ENCODE measurements around the gene SIX2.

SIX2 gene

DNA sequence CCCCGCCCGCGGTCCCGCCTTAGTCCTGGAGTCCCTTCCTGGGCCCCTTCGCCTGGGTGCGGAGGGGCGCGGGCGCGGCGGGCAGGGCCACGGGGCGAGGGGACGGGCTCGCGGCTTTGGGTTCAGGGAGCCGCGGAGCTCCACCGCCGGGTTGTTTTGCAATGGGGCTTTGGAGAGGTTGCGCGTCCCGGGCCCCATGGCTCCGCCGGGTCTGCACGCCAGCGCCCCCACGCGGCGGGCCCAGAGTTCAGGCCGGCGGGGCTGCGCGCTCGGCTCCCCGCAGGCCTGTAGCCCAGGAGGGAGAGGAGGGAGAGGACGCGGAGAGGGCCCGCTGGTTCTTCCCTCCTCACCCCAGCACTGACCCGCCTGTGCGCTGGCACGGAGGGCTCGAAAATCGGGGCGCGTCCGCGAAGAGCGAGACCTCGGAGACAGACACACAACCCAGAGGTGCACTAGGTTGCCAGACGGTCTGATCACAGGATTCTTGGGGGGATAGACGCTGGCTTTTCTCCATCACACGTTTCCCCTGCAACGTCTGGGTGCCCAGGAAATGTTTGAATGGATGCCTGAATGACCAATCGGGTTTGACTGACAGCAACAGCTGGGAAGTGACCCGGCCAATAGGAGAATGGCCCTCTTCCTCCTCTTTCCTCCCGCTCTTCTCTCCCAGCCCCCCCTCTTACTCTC, 4.9 kb upstream of the SIX2 start:
- no peaks in the 10 kb centered on the region for H3K36me3 ChIP-seq (ENCODE audit: control insufficient read depth, insufficient read depth, low read length)
- H3K4me1 ChIP-seq (ENCODE audit: control insufficient read depth, insufficient read depth, low read length) = peaks cover 10% of the 10 kb centered on the region
- peaks cover 52% of the 10 kb centered on the region for H3K27me3 ChIP-seq (ENCODE audit: control insufficient read depth, insufficient read depth, low read length)
- H3K4me3 ChIP-seq (ENCODE audit: low read length) = peak overlapping the region; percentile 46
- H3K9ac ChIP-seq (ENCODE audit: low read length) = no peak overlapping the region
- no peak overlapping the region for H3K27ac ChIP-seq (ENCODE audit: low read depth, low read length)

DNA sequence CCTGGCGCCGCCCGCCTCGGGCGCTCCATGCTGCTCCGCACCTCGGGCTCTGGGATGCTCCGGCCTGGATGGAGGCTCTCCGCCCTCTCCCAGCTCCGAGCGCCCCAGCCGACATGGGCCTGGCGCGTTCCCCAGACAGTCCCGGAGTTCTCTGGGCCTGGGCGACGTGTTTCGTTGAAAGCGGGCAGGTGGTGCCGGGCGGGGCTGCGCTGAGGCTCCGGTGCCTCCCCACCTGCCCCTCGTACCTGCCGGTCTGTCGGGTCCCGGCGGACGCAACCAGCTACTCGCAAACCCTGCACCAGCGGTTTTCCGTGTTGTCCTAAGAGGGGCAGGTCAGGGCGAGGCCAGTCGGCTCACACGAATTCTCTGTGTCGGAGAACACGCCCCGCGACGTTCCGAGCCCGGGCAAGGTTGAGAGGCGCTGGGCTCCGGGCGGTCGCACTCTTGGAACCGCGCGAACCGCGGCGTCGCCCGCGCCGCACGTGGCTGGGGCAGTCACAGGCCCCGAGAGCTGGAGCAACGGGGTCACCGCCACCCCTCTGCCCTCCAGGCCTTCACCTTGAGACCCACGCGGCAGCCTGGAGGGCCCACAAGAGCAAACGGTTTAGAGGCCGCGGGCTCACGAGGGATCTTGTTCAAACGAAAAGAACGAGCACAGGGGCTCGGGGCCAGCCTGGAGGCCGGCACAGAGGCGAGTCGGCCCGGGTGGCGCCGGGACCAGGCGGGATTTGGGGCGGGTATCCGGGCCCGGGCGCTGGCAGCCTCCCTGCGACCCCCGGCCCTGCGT, 4.2 kb upstream of the SIX2 start:
- Histone ChIP-seq H3K4me3 (ENCODE audit: low read length) (no peak overlapping the region), H3K4me1 (ENCODE audit: control insufficient read depth, insufficient read depth, low read length) (peaks cover 12% of the 10 kb centered on the region), H3K27me3 (ENCODE audit: control insufficient read depth, insufficient read depth, low read length) (peaks cover 49% of the 10 kb centered on the region), H3K36me3 (ENCODE audit: control insufficient read depth, insufficient read depth, low read length) (no peaks in the 10 kb centered on the region), H3K9ac (ENCODE audit: low read length) (no peak overlapping the region), H3K27ac (ENCODE audit: low read depth, low read length) (no peak overlapping the region)

- Histone ChIP-seq H3K27me3 (ENCODE audit: control insufficient read depth, insufficient read depth, low read length) (peaks cover 50% of the 10 kb centered on the region), H3K9ac (ENCODE audit: low read length) (no peak overlapping the region), H3K27ac (ENCODE audit: low read depth, low read length) (no peak overlapping the region), H3K4me3 (ENCODE audit: low read length) (no peak overlapping the region), H3K36me3 (ENCODE audit: control insufficient read depth, insufficient read depth, low read length) (no peaks in the 10 kb centered on the region), H3K4me1 (ENCODE audit: control insufficient read depth, insufficient read depth, low read length) (peaks cover 12% of the 10 kb centered on the region)
Observed at GRCh38 chr2:45012733-45013132, 3.5 kb upstream of the SIX2 start.

DNA sequence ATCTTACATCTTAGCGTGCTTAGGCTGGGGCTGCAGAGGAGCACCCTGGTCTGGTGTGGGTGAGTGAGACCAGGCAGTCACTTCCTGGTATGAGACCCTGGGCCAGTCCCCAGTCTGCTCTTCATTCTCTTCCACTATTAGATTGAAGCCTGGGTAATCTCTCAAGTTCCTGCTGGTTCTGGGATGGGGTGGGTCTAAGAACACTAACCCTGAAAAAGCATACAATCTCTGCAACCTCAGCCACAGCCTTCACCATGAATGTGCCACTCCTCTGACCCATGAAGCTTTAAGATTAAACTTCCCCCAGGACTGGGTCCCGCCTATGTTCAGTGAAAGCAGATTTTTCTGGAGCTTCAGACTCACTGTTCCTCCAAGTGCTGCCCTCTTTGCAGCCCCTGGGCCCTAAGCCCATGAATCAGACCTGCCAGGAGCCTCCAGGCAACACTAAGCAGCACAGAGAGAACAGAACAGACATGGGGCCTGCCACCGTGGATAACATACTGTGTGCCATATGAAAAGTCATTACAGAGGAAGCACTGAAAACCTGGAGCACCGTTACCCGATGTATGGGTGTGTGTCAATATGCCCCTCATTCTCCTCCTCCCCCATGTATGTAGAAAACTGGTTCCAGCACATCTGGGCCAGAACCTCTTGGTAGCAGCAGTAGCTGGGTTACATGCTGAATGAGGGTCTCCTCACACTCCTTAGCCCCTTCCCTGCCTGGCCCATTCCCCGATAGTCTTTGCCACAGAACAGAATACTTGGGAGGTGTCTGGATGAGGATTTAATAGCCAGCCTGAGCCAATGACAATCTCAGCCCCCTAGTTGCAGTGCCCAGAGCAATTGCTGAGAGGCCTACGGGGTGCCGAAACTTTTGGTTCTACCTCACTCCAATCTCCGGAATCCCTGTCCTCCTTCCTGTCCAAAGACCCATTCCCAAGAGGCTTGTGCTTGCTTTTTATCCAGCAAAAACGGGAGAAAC, 2.7 kb upstream of the SIX2 start:
- Histone ChIP-seq H3K9ac (ENCODE audit: low read length) (no peak overlapping the region), H3K27me3 (ENCODE audit: control insufficient read depth, insufficient read depth, low read length) (peaks cover 55% of the 10 kb centered on the region), H3K4me1 (ENCODE audit: control insufficient read depth, insufficient read depth, low read length) (peaks cover 12% of the 10 kb centered on the region), H3K4me3 (ENCODE audit: low read length) (no peak overlapping the region), H3K27ac (ENCODE audit: low read depth, low read length) (no peak overlapping the region), H3K36me3 (ENCODE audit: control insufficient read depth, insufficient read depth, low read length) (no peaks in the 10 kb centered on the region)

- H3K4me1 ChIP-seq (ENCODE audit: control insufficient read depth, insufficient read depth, low read length) = peaks cover 12% of the 10 kb centered on the region
- H3K27ac ChIP-seq (ENCODE audit: low read depth, low read length) = no peak overlapping the region
- no peaks in the 10 kb centered on the region for H3K36me3 ChIP-seq (ENCODE audit: control insufficient read depth, insufficient read depth, low read length)
- H3K9ac ChIP-seq (ENCODE audit: low read length) = no peak overlapping the region
- no peak overlapping the region for H3K4me3 ChIP-seq (ENCODE audit: low read length)
- H3K27me3 ChIP-seq (ENCODE audit: control insufficient read depth, insufficient read depth, low read length) = peaks cover 61% of the 10 kb centered on the region
Observed at GRCh38 chr2:45011121-45011520, 1.9 kb upstream of the SIX2 start.

DNA sequence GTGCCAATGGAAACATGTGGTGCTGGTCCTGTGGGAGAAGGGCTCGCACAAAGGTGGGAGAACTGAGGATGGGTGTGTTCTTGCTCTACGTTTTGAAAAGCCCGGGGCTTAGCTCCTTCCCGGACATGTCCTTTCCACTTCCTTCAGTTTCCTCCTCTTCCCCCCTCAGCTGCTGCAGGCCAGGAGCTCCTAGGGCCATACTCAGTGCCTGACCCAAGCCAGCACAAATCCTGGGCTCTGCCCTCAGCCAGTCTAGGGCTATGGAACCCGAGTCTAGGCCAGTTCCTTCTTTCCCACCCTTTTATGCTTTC, 1.4 kb upstream of the SIX2 start:
- Histone ChIP-seq H3K36me3 (ENCODE audit: control insufficient read depth, insufficient read depth, low read length) (no peaks in the 10 kb centered on the region), H3K27ac (ENCODE audit: low read depth, low read length) (no peak overlapping the region), H3K4me1 (ENCODE audit: control insufficient read depth, insufficient read depth, low read length) (peaks cover 12% of the 10 kb centered on the region), H3K9ac (ENCODE audit: low read length) (no peak overlapping the region), H3K4me3 (ENCODE audit: low read length) (peak overlapping the region; percentile 61), H3K27me3 (ENCODE audit: control insufficient read depth, insufficient read depth, low read length) (peaks cover 62% of the 10 kb centered on the region)

DNA sequence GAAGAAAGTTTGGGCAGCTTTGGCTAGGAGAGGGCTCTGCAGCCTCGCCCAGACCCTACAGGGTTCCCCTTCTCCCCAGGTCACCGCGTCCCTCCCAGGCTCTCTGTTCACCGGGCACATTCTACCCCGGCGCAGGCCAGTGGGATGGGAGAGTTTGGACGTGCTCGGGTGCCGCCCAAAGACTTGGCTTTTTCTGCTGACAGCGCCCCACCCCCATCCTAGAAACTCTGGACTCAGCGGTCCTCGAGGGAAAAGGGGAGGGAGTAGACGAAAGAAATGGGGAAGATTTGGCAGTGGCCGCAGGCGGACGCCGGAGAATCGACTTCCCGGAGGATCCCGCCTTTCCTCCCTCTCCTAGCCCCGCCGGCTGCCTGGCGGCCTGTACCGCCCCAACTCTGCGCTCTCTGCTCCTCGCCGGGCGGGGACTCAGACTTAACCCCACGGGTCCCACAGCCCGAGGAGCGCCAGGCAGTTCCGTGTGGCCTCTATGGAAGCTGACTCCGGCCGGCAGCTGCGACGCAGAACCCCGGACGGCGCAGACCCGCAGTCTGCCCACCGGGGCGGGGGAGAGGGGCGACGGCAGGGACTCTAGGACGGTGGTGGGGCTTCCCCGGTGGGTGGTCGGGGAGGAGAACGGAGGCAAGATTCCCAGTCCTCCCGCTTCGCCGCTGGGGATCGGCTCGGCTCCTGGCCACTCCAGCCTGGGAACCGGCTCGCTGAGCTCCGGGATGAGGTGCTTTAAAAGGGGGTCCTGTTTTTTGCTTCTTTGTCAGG, 863 bp upstream of the SIX2 start:
- no peaks in the 10 kb centered on the region for H3K36me3 ChIP-seq (ENCODE audit: control insufficient read depth, insufficient read depth, low read length)
- H3K27ac ChIP-seq (ENCODE audit: low read depth, low read length) = no peak overlapping the region
- H3K4me3 ChIP-seq (ENCODE audit: low read length) = peak overlapping the region; percentile 61
- H3K9ac ChIP-seq (ENCODE audit: low read length) = no peak overlapping the region
- H3K4me1 ChIP-seq (ENCODE audit: control insufficient read depth, insufficient read depth, low read length) = peaks cover 12% of the 10 kb centered on the region
- peaks cover 66% of the 10 kb centered on the region for H3K27me3 ChIP-seq (ENCODE audit: control insufficient read depth, insufficient read depth, low read length)

- no peak overlapping the region for H3K27ac ChIP-seq (ENCODE audit: low read depth, low read length)
- no peaks in the 10 kb centered on the region for H3K36me3 ChIP-seq (ENCODE audit: control insufficient read depth, insufficient read depth, low read length)
- peaks cover 64% of the 10 kb centered on the region for H3K27me3 ChIP-seq (ENCODE audit: control insufficient read depth, insufficient read depth, low read length)
- H3K9ac ChIP-seq (ENCODE audit: low read length) = no peak overlapping the region
- peak overlapping the region; percentile 61 for H3K4me3 ChIP-seq (ENCODE audit: low read length)
- H3K4me1 ChIP-seq (ENCODE audit: control insufficient read depth, insufficient read depth, low read length) = peaks cover 14% of the 10 kb centered on the region
Observed at GRCh38 chr2:45008296-45009129, 739 bp downstream of the SIX2 start.

GRCh38 chr2:45007961-45008295, 1.3 kb downstream of the SIX2 start:
- Histone ChIP-seq H3K27me3 (ENCODE audit: control insufficient read depth, insufficient read depth, low read length) (peaks cover 65% of the 10 kb centered on the region), H3K9ac (ENCODE audit: low read length) (no peak overlapping the region), H3K27ac (ENCODE audit: low read depth, low read length) (no peak overlapping the region), H3K4me3 (ENCODE audit: low read length) (no peak overlapping the region), H3K36me3 (ENCODE audit: control insufficient read depth, insufficient read depth, low read length) (no peaks in the 10 kb centered on the region), H3K4me1 (ENCODE audit: control insufficient read depth, insufficient read depth, low read length) (peaks cover 14% of the 10 kb centered on the region)

GRCh38 chr2:45006942-45007287, 2.3 kb downstream of the SIX2 start:
- Histone ChIP-seq H3K4me1 (ENCODE audit: control insufficient read depth, insufficient read depth, low read length) (peaks cover 14% of the 10 kb centered on the region), H3K27me3 (ENCODE audit: control insufficient read depth, insufficient read depth, low read length) (peaks cover 65% of the 10 kb centered on the region), H3K9ac (ENCODE audit: low read length) (no peak overlapping the region), H3K27ac (ENCODE audit: low read depth, low read length) (no peak overlapping the region), H3K36me3 (ENCODE audit: control insufficient read depth, insufficient read depth, low read length) (no peaks in the 10 kb centered on the region), H3K4me3 (ENCODE audit: low read length) (no peak overlapping the region)

DNA sequence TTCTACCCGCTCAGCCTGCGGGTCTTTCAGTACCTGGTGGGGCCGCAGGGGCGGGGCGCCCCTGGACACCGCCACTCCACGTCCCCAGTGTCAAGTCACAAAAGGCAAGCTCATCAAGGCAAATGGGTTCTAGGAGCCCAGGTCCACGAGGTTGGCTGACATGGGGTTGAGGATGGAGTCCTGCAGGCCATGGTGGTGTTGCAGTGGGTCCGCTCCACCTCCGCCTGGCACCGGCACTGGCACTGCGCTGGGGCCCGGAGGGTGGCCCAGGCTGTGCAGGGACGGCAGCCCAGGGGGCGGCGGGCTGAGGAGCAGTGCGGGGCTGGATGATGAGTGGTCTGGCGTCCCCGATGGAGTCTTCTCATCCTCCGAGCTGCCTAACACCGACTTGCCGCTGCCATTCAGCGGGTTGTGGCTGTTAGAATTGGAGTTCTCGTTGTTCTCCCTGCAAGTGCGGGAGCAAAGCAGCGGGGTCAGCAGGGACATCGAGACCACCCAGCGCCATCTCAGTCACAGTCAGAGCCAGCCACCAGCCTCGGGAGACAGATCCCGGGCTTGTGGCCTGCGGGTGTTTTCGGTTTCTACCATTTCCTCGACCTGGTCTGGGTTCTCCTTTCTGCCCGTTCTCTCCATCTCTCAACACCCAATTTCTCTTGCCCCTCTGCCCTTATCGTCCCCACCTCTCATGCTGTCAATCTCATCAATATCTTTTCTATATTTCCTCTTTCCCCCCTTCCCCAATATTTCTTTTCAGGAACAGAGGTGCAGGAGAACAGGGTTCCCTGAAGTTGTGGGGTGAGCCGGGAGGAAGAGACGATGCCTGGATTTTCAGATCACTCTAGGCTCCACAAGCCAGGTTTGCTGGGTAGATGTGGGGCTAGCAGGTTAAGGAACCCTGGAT, 3.0 kb downstream of the SIX2 start:
- Histone ChIP-seq H3K4me1 (ENCODE audit: control insufficient read depth, insufficient read depth, low read length) (peaks cover 14% of the 10 kb centered on the region), H3K27me3 (ENCODE audit: control insufficient read depth, insufficient read depth, low read length) (peaks cover 66% of the 10 kb centered on the region), H3K36me3 (ENCODE audit: control insufficient read depth, insufficient read depth, low read length) (no peaks in the 10 kb centered on the region), H3K9ac (ENCODE audit: low read length) (no peak overlapping the region), H3K4me3 (ENCODE audit: low read length) (no peak overlapping the region), H3K27ac (ENCODE audit: low read depth, low read length) (no peak overlapping the region)
